HG03521 (cell line): ENCODE measurements around the gene SETD2.
A peak's percentile ranks its signal among the peaks of the same experiment; 100 is the strongest.

Experiments
- ATAC-seq: cut with Tn5 transposase; IDR thresholded peaks from one replicate; pipeline ENCODE4 v1.9.1; 2021; ENCODE audit warnings: mild to moderate bottlenecking, moderate library complexity; ENCODE audit not compliant: unreplicated experiment

Gene SETD2

DNA sequence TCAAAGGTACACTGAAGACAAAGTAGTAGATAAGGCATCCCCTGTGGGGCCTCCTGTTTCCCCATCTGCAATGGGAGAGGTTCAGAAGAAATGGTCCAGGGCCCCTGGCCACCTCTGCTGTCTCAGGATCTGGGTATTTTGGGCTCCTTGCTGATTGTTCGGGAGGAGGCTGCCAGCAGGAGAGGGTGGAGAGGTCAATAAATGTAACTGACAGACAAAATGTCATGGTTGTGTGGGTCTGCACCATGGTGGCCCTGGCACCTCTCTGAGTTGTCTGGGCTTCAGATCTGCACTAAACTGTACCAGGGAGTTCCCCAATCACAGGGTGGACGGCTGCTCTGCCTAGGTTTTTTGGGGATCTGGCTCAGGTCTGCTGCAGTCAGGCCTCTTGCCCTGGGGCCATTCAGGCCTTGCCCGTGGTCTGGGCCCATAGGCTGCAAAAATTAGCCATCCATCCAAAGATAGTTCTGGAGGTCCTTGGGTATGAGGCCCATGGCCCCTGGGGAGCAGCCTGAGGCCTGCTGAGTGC is 177.1 kb downstream of the SETD2 start:
- ATAC-seq: no peak

DNA sequence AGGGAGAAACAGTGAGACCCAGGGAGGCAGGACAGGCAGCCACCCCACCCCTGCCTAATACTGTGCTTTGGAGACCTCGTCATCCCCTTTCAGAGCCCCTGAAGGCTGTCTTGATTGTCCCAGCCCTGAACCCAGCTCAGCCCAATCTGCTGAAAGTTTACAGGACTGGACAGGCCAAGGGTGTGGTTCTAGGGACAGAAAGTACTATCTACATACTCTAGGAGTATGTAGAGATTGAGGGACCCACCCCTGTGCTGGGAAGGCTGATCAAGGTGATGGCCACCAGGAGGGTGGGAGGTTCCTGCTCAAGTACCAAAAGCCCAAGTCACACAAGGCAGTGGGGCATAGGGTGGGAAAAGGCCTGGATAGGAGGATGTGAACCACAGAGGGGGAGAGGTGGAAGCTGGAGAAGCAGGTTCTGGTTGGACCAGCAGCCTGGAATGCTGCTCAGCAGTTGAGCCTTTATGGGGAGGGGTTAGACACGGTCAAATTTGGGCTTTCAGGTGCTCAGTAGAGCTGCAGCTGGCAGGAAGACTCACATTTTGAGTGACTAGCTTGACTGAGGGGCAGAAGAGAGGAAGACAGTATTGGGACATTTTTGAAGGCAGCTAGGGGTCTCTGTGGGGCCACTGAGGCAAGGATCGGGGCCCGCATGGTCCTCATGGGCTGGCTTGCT is 177.7 kb downstream of the SETD2 start:
- ATAC-seq: no peak

DNA sequence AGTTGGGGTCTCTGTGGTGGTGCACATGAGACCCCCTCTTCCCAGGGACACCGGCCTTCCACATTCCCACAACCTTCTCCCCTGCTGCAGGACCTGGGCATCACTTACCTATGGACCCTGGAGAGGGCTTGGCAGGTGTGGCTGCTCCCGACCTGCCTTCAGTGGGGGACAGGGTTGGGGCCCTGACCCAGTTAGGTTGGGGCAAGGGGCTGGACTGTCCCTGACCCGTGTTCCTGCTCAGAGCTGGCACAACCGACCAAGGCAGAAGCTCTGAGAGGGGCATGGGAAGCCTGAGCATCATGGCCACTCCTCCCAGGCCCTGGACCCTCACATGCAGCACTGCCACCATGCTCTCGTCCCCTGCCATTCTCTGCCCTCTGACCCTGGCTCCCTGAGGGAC is 178.3 kb downstream of the SETD2 start:
- no peak for ATAC-seq

DNA sequence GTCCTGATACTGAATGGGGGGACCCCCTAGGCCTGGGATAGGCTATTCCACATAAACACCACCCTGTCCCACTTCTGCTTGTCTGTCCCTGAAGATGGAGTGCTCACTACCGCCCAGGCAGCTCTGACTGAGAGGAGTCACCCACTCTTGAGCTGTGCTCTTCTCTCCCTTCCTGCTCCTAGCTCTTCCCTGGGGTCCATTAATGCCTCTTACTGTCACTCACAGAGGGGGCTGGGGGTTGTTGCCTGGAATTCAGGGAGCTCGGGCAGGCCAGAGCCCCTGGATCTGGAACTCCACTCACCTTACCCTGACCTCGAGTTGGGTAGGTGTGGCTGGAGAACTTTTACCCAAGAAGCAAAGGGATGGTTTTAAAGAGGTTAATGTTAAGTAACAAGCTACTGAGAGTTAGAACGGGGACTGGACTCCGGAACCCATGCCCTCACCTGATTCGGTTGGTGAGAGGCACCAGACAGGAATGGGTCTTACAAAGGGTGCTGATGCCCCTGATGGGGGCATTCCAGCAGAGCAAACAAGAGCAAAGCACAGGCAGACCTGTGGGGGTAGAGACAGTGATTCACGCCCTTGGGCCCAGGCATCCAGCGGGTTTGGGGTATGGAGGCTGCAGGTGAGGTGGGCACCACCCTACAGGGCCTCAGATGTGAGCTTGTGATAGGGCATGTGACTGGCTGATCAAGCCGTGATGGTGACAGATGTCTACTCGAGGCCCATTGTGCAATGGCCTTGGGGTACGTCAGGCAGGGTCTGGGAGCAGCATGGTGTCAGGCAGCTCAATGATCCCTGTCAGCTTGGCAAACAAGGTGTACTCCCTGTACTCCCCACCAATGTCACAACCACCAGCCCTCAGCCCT is 179.1 kb downstream of the SETD2 start:
- no peak for ATAC-seq

DNA sequence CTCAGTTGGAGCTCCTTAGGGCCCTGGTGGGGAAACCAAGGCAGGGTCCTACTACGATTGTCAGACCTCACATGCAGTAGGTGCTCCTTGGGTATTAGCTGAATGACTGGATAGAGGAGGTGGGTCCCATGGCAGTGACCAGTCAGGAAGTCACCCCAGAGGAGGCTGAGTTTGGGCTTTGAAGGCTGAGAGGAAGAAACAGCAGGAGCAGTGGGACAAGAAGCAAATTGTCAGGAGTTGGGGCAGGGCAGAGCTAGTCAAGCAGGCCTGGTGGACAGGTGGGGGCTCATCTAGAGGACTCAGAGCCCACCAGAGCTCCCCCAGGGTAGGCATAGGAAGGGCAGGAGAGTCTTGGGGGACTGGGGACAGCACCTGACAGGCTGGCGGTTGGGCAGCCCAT is 181.4 kb downstream of the SETD2 start:
- ATAC-seq: no peak

DNA sequence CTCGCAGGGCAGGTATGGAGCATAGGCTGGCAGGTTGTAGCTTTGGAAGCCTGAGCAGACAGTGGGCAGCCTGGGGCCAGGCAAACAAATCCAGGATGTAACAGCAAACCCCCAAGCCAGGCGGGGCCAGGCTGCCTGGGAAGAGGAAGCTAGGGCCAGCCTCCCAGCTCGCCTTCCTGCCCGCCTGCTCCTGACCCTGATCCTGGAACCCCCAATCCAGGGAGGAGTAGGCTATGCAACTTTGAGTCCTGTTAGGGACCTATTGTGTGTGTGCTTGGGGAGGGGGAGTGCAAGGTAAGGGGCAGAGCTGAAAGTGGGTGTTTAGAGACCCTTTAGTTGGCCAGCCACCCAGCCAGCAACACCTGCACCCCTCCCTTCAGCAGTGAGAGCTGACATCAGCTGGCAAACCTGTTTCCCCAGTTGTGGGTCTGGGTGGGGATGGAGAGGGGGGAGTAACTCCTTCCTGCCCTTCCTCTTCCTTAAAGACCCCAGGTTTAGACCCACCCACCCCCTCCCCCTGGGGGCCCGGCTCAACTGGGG is 181.9 kb downstream of the SETD2 start:
- ATAC-seq: no peak

DNA sequence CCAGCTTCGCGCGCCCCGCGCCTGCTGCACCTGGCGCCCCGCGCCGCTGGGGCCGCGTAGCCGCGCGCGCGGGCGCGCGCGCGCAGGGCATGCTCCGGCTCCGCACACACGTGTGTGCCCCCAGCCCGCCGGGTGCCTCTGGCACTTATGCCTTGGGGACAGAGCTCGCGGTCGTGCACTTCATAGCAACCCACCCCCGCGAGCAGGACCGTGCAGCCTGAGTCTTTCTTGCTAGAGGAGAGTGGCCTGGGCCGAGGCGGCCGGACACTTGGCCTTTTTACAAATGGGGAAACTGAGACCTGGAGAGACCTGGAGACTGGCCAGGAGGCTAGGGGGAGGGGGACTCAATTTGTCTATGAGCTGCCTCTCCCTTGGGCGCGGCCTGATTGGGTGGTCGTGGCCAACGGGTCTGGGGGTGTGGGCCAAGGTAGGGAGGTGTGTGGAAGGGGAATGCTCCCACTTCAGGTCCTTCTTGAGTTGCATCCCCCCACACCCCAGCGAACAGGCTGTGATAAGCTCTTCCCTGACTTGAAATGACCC is 183.9 kb downstream of the SETD2 start:
- ATAC-seq: peak; percentile 15

- ATAC-seq: peak; percentile 52
Observed at GRCh38 chr3:46978985-46979944, 184.6 kb downstream of the SETD2 start, which contains the start of gene NBEAL2. Gene NBEAL2, plus strand, starts transcription at chr3:46979666. Its CDS starts 196 bp downstream, at chr3:46979862.

DNA sequence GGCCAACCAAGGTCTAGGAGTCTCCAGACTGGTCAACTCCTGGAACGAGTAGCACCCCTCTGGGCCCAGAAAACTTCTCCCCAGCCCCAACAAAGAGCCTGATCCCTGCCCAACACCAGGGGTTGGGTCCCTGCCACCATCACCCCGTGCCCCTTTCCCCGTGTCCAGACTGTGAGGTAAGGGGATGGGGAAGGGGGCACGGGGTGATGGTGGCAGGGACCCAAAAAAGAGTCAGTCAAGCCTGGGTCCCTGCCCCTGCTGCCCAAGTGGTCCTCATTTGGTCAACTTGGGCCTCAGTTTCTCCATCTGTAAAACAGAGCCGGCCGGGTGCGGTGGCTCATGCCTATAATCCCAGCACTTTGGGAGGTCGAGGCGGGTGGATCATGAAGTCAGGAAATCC is 185.5 kb downstream of the SETD2 start:
- ATAC-seq: no peak

GRCh38 chr3:46977811-46978195 is 186.1 kb downstream of the SETD2 start:
- no peak for ATAC-seq

- ATAC-seq: peak; percentile 68
Observed at GRCh38 chr3:46976326-46977190, 187.4 kb downstream of the SETD2 start, which contains the start of gene CCDC12. Gene CCDC12, minus strand, starts transcription at chr3:46976745. Its CDS starts 13 bp downstream, at chr3:46976732.

GRCh38 chr3:46974421-46975171 is 189.3 kb downstream of the SETD2 start:
- ATAC-seq: no peak

DNA sequence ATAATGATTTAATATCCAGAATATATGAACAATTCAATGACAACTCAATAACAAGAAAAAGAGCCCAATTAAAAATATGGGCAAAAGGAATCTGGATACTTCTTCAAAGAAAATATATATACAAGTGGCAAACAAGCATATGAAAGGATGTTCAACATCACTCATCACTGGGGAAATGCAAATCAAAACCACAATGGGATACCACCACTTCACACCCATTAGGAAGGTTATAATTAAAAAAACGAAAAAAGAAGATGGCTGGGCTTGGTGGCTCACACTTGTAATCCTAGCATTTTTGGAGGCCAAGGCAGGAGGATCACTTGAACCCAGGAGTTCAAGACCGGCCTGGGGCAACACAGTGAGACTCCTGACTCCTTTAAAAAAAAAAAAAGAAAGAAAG is 191.5 kb downstream of the SETD2 start:
- ATAC-seq: no peak

DNA sequence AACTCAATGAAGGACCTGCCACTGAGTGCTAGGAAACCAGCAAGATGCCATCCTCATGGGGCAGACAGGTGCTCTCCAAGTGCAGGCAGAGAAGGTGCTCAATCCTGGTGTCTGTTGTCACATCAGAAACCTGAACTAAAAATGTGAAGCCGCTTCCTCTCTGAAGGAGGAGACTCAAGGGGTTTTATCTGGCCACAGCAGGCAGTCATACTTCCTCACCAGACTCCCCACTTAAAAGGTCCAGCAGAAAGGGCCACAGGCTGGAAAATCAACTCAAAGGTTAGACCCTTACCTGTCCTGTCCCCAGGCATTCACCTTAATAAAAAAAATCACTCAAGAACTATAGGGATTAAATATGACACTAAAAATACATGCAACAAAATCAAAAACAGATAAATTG is 192.2 kb downstream of the SETD2 start:
- no peak for ATAC-seq

DNA sequence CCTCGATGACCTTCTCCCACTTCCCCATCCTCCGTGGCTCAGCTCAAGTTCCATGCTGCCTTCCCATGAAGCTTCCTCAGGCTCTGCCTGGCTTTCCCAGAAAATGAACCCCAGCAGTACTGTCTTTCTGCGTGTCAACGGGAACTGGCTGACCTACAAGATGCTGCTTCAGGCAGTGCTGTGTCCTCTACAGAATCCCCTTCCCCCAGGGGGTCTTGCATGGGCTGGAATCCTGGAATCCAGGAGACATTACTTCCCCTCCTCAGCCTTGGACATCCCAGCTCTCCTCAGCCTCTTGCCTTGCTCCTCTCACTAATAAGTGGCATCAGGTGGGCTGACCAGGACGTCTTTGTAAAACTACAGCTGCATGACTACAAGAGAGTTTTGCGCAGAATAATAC is 192.8 kb downstream of the SETD2 start:
- ATAC-seq: no peak

- ATAC-seq: no peak
Observed at GRCh38 chr3:46970391-46971091, 193.4 kb downstream of the SETD2 start.

DNA sequence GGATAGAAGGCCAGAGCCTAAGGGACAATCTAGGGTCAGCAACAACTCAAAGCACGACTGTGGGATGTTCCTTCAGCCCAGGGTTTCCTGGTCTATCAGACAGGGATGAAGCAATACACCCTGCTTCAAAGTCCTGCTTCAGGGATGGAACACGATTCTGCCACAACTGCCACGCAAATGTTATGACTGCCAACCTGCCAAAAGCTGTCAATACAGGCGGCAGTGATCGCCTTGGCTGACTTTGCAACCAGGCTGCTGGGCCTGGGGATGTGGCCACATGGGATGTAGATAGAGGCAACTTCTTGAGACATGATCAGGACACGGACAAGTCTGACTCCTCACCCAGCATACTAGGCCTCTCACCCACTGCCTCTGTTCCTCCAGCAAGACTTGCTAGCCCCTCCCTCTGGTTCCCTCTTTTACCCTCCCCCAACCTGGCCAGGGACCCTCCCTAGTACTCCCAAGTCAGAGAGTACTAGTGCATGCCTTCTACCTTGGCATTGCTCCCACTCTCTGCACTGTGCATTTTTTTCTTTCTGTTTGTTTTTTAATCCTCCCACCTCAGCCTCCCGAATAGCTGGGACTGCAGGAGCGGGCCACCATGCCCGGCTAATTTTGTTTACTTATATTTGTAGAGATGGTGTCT is 195.0 kb downstream of the SETD2 start:
- no peak for ATAC-seq
